ENCODE measurements around the gene MAPK8.

- TF ChIP-seq CTCF (IDR thresholded peaks at IDR 0.05; ENCODE audit: borderline replicate concordance, extremely low read depth, low read length, poor library complexity, severe bottlenecking): no peak
- no peak for TF ChIP-seq EZH2 (IDR thresholded peaks at IDR 0.05; ENCODE audit: borderline replicate concordance, low read depth, low read length, severe bottlenecking)
These were observed 122.8 kb downstream of the MAPK8 start for GRCh38 chr10:48429309-48429708.

Data from DND-41 (cell line).